ENCODE measurements around the gene PITX1.

- TF ChIP-seq POLR2A (IDR thresholded peaks at IDR 0.05) (no peak), CTCF (IDR thresholded peaks at IDR 0.05) (no peak)
Observed at GRCh38 chr5:135004376-135004775, 29.7 kb downstream of the PITX1 start.
